Smooth muscle cell (in vitro differentiated cells): ENCODE data around the gene TBC1D10A. TPM values are rescaled to one million over a fixed set of nuclear protein-coding genes. Genes with fewer than 3 reads are reported as not detected.

Experiments
- DNase-seq: peaks from one replicate; lab custom pipeline; 2025; ENCODE audit not compliant: unreplicated experiment; lab: John Stamatoyannopoulos, UW
- H2AFZ ChIP-seq: fragments of 200-600 bp; sonication (generic); 2 replicates; pipeline ENCODE4 v1.6.0; 2016; ENCODE audit warnings: antibody characterized with exemption, low read depth, mild to moderate bottlenecking
- H3F3A ChIP-seq: fragments of 200-600 bp; sonication (generic); 2 replicates; pipeline ENCODE4 v1.6.0; 2017; ENCODE audit warnings: antibody characterized with exemption, low read depth
- H3K27ac ChIP-seq: fragments of 200-600 bp; sonication (generic); 2 replicates; pipeline ENCODE4 v1.5.1; 2016; ENCODE audit warnings: low read depth, mild to moderate bottlenecking
- H3K27me3 ChIP-seq: fragments of 200-600 bp; sonication (generic); 2 replicates; pipeline ENCODE4 v1.6.1; 2016; ENCODE audit warnings: low read depth, mild to moderate bottlenecking
- H3K36me3 ChIP-seq: fragments of 200-600 bp; sonication (generic); 2 replicates; pipeline ENCODE4 v1.5.1; 2016; ENCODE audit warnings: low read depth
- H3K4me1 ChIP-seq: fragments of 200-600 bp; sonication (generic); 2 replicates; pipeline ENCODE4 v1.5.1; 2016; ENCODE audit warnings: low read depth
- H3K4me2 ChIP-seq: fragments of 200-600 bp; sonication (generic); 2 replicates; pipeline ENCODE4 v1.6.0; 2016; ENCODE audit warnings: mild to moderate bottlenecking
- H3K4me3 ChIP-seq: fragments of 200-600 bp; sonication (generic); 2 replicates; pipeline ENCODE4 v1.5.1; 2016; ENCODE audit warnings: mild to moderate bottlenecking
- H3K79me2 ChIP-seq: fragments of 200-600 bp; sonication (generic); 2 replicates; pipeline ENCODE4 v1.6.0; 2016; ENCODE audit warnings: low read depth, mild to moderate bottlenecking
- H3K9ac ChIP-seq: fragments of 200-600 bp; sonication (generic); 2 replicates; pipeline ENCODE4 v1.6.0; 2016; ENCODE audit warnings: low read depth
- H3K9me3 ChIP-seq: fragments of 200-600 bp; sonication (generic); replicated peaks from 2 replicates; pipeline ENCODE4 v1.5.1; 2016; ENCODE audit warnings: low read depth
- H4K20me1 ChIP-seq: fragments of 200-600 bp; sonication (generic); 2 replicates; pipeline ENCODE4 v1.6.0; 2016; ENCODE audit warnings: low read depth
- CTCF ChIP-seq: fragments of 200-600 bp; sonication (generic); IDR thresholded peaks from 2 replicates; pipeline ENCODE4 v1.5.1; 2017; ENCODE audit warnings: borderline replicate concordance, mild to moderate bottlenecking, antibody characterized with exemption; ENCODE audit not compliant: insufficient read depth, poor library complexity, severe bottlenecking
- WGBS: methylation state at CpG from one replicate; pipeline ENCODE4 v1.1.7; 2016; ENCODE audit warnings: low lambda C conversion rate; 5-methylcytosine and 5-hydroxymethylcytosine counted together
- polyA plus RNA-seq: library from polyadenylated mRNA; unstranded; fragments of >200 nt; fragmentation: Nextera tagmentation; extraction: Ambion mirVana; gene quantifications from 2 replicates; pipeline ENCODE4 v1.2.1, GENCODE V29; 2016
- total RNA-seq: library from RNA; depleted of rRNA; stranded (reverse); fragments of >200 nt; gene quantifications from 2 replicates; pipeline ENCODE4 v1.2.3, GENCODE V29; 2014

TBC1D10A gene
- total and polyA plus RNA-seq, 2 experiments from 2014 or later: 16.8 to 51.1 TPM

GRCh38 chr22:30250039-30250565 is 76.6 kb downstream of the TBC1D10A start:
- no peak for TF ChIP-seq CTCF
- no peaks in the 10 kb centered on the region for H3K9me3 ChIP-seq
- 68% methylated on average over 3 of the region's 3 CpGs for WGBS
- peak overlapping the region; percentile 91 for H3K27ac ChIP-seq
- no peak for DNase-seq
- no peaks in the 10 kb centered on the region for H4K20me1 ChIP-seq
- H3K27me3 ChIP-seq: no peaks in the 10 kb centered on the region
- peaks cover 20% of the 10 kb centered on the region for H3F3A ChIP-seq
- H3K9ac ChIP-seq: peak overlapping the region; percentile 85
- H3K36me3 ChIP-seq: no peaks in the 10 kb centered on the region
- H2AFZ ChIP-seq: no peak overlapping the region
- H3K79me2 ChIP-seq: peaks cover 19% of the 10 kb centered on the region
- peak overlapping the region; percentile 21 for H3K4me2 ChIP-seq
- no peak overlapping the region for H3K4me3 ChIP-seq
- H3K4me1 ChIP-seq: peaks cover 22% of the 10 kb centered on the region

GRCh38 chr22:30249049-30250038 is 77.4 kb downstream of the TBC1D10A start:
- WGBS: 80% methylated on average over 22 of the region's 27 CpGs

GRCh38 chr22:30248484-30248883 is 78.3 kb downstream of the TBC1D10A start:
- H3K4me1 ChIP-seq: peaks cover 18% of the 10 kb centered on the region
- DNase-seq: no peak

More at GRCh38 chr22:30249049-30250038, 77.4 kb downstream of the TBC1D10A start:
- H2AFZ ChIP-seq: no peak overlapping the region
- no peak for DNase-seq
- H3K9ac ChIP-seq: peak overlapping the region; percentile 85
- no peak overlapping the region for H3K4me3 ChIP-seq
- H3K9me3 ChIP-seq: no peaks in the 10 kb centered on the region
- no peaks in the 10 kb centered on the region for H4K20me1 ChIP-seq
- peak overlapping the region; percentile 91 for H3K27ac ChIP-seq
- H3K27me3 ChIP-seq: no peaks in the 10 kb centered on the region
- peaks cover 20% of the 10 kb centered on the region for H3F3A ChIP-seq
- peaks cover 26% of the 10 kb centered on the region for H3K79me2 ChIP-seq
- H3K4me2 ChIP-seq: no peak overlapping the region
- no peaks in the 10 kb centered on the region for H3K36me3 ChIP-seq
- H3K4me1 ChIP-seq: peaks cover 24% of the 10 kb centered on the region
- no peak for TF ChIP-seq CTCF

More at GRCh38 chr22:30248484-30248883, 78.3 kb downstream of the TBC1D10A start:
- TF ChIP-seq CTCF: no peak
- H3K9ac ChIP-seq: no peak overlapping the region
- no peaks in the 10 kb centered on the region for H3K9me3 ChIP-seq
- 94% methylated on average over 6 of the region's 6 CpGs for WGBS
- H3K27me3 ChIP-seq: no peaks in the 10 kb centered on the region
- no peak overlapping the region for H2AFZ ChIP-seq
- no peaks in the 10 kb centered on the region for H3K36me3 ChIP-seq
- H3K4me2 ChIP-seq: no peak overlapping the region
- H3K4me3 ChIP-seq: no peak overlapping the region
- peaks cover 33% of the 10 kb centered on the region for H3K79me2 ChIP-seq
- H3F3A ChIP-seq: peaks cover 18% of the 10 kb centered on the region
- no peaks in the 10 kb centered on the region for H4K20me1 ChIP-seq
- H3K27ac ChIP-seq: no peak overlapping the region
